GM23248 (cell line): ENCODE results near the gene GREB1.

Experiments used
- EZH2 ChIP-seq: fragments of 200-600 bp; sonication (generic); IDR thresholded peaks from 2 replicates; pipeline ENCODE4 v1.6.1; 2018; ENCODE audit warnings: antibody characterized with exemption, mild to moderate bottlenecking; ENCODE audit not compliant: insufficient read depth, poor library complexity, severe bottlenecking
- EZH2phosphoT487 ChIP-seq: fragments of 200-600 bp; sonication (generic); IDR thresholded peaks from 2 replicates; pipeline ENCODE4 v1.6.1; 2018; ENCODE audit warnings: antibody characterized with exemption, moderate library complexity, mild to moderate bottlenecking, low read depth; ENCODE audit not compliant: insufficient read depth

DNA sequence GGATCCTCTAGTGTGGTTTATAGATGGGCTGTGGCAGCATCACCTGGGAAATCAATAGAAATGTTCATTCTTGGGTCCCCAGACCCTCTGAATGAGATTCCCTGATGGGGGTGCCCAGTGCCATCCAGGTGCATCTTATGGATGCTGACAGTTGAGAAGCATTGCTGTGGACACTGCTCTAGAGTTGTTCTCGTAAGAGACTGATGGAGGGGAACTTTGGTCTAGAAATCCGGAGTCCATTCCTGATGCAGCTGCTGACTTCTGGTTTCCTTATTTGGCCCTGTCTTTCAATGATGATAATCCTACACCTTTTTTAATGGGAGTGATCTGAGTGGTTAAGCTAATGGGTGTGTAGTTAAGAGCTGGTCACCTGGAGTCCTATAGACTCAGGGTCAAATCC, 39.5 kb upstream of the GREB1 start:
- TF ChIP-seq EZH2phosphoT487 (no peak), EZH2 (no peak)
